Ovary (tissue), 3 donors: ENCODE data around the gene SLC9A9.

Experiments
- CTCF ChIP-seq, 3 donors: fragments of 450-650 bp in 2 of 3; fragments of 200-600 bp in 1 of 3; IDR thresholded peaks; one replicate each; pipeline versions ENCODE4 v1.5.1 to v1.8.0; 2016 to 2022; ENCODE audit warnings: antibody characterized with exemption in 3 of 3, mild to moderate bottlenecking in 1 of 3
- POLR2A ChIP-seq: fragments of 450-650 bp; IDR thresholded peaks from one replicate; pipeline ENCODE4 v1.6.1; 2017; ENCODE audit warnings: antibody characterized with exemption, mild to moderate bottlenecking, moderate library complexity
- donor health status: DM: no; HTN: no; CAD: no.

GRCh38 chr3:143806038-143806437, 42.2 kb downstream of the SLC9A9 start:
- TF ChIP-seq CTCF (IDR thresholded peaks at IDR 0.05) (no peak), POLR2A (no peak)
